H9 (cell line): Measurements from ENCODE around the gene MTTP. TPM values are rescaled to one million over a fixed set of nuclear protein-coding genes. Genes with fewer than 3 reads are reported as not detected.

ENCODE experiments used
- DNase-seq: peaks from one replicate; pipeline ENCODE4 v3.0.0-alpha.2; 2017
- H2AFZ ChIP-seq: one replicate; pipeline ENCODE4 v1.6.1; 2013; ENCODE audit warnings: mild to moderate bottlenecking, low read length, control low read depth, moderate library complexity
- H2AK5ac ChIP-seq: 2 replicates; pipeline ENCODE4 v1.6.1; 2013; ENCODE audit warnings: low read length, control low read depth, mixed read lengths; ENCODE audit not compliant: insufficient read length
- H2BK120ac ChIP-seq: one replicate; pipeline ENCODE4 v1.6.1; 2013; ENCODE audit warnings: low read depth, mild to moderate bottlenecking, low read length, control low read depth, inconsistent platforms; ENCODE audit not compliant: poor library complexity, severe bottlenecking
- H2BK12ac ChIP-seq: 2 replicates; pipeline ENCODE4 v1.6.1; 2013; ENCODE audit warnings: low read length, control low read depth, mixed read lengths, low read depth; ENCODE audit not compliant: insufficient read length
- H2BK15ac ChIP-seq: 2 replicates; pipeline ENCODE4 v1.6.1; 2013; ENCODE audit warnings: low read depth, low read length, control low read depth
- H2BK20ac ChIP-seq: one replicate; pipeline ENCODE4 v1.6.1; 2013; ENCODE audit warnings: low read depth, mild to moderate bottlenecking, low read length, control low read depth, inconsistent platforms; ENCODE audit not compliant: poor library complexity, severe bottlenecking
- H2BK5ac ChIP-seq: 2 replicates; pipeline ENCODE4 v1.6.1; 2013; ENCODE audit warnings: low read length, control low read depth, mixed read lengths; ENCODE audit not compliant: insufficient read length
- H3K14ac ChIP-seq: 2 replicates; pipeline ENCODE4 v1.6.1; 2013; ENCODE audit warnings: low read length, control low read depth; ENCODE audit not compliant: insufficient read depth
- H3K18ac ChIP-seq: 2 replicates; pipeline ENCODE4 v1.6.1; 2013; ENCODE audit warnings: low read depth, mild to moderate bottlenecking, mixed read lengths, low read length, control low read depth; ENCODE audit not compliant: insufficient read length
- H3K23ac ChIP-seq: 2 replicates; pipeline ENCODE4 v1.6.1; 2013; ENCODE audit warnings: low read length, control low read depth, mixed read lengths, low read depth; ENCODE audit not compliant: insufficient read length
- H3K23me2 ChIP-seq: 2 replicates; pipeline ENCODE4 v1.6.1; 2013; ENCODE audit warnings: low read depth, mild to moderate bottlenecking, mixed read lengths, low read length, control low read depth; ENCODE audit not compliant: insufficient read length, poor library complexity, severe bottlenecking
- H3K27ac ChIP-seq: 2 replicates; pipeline ENCODE4 v1.5.1; 2013; ENCODE audit warnings: low read length, control low read depth, mixed read lengths, low read depth; ENCODE audit not compliant: insufficient read length
- H3K27me3 ChIP-seq: 2 replicates; pipeline ENCODE4 v1.6.1; 2013; ENCODE audit warnings: low read length, control low read depth, inconsistent platforms; ENCODE audit not compliant: insufficient read depth
- H3K4ac ChIP-seq: 2 replicates; pipeline ENCODE4 v1.6.1; 2013; ENCODE audit warnings: low read depth, mild to moderate bottlenecking, control low read depth, inconsistent platforms, low read length, moderate library complexity
- H3K4me1 ChIP-seq: 2 replicates; pipeline ENCODE4 v1.6.1; 2013; ENCODE audit warnings: low read length, control low read depth, inconsistent platforms; ENCODE audit not compliant: insufficient read depth
- H3K4me2 ChIP-seq: 2 replicates; pipeline ENCODE4 v1.6.1; 2013; ENCODE audit warnings: low read length, control low read depth, mixed read lengths; ENCODE audit not compliant: insufficient read length, insufficient read depth
- H3K56ac ChIP-seq: 2 replicates; pipeline ENCODE4 v1.6.1; 2013; ENCODE audit warnings: low read depth, mild to moderate bottlenecking, mixed read lengths, low read length, control low read depth; ENCODE audit not compliant: insufficient read length
- H3K79me1 ChIP-seq: 2 replicates; pipeline ENCODE4 v1.6.1; 2013; ENCODE audit warnings: low read depth, mild to moderate bottlenecking, moderate library complexity, low read length, control low read depth, inconsistent platforms; ENCODE audit not compliant: insufficient read depth, poor library complexity, severe bottlenecking
- H3K79me2 ChIP-seq: 2 replicates; pipeline ENCODE4 v1.6.1; 2013; ENCODE audit warnings: low read length, control low read depth, inconsistent platforms; ENCODE audit not compliant: insufficient read depth
- H3K9ac ChIP-seq: 2 replicates; pipeline ENCODE4 v1.6.1; 2013; ENCODE audit warnings: low read length, control low read depth, mixed read lengths; ENCODE audit not compliant: insufficient read length; ENCODE audit errors: extremely low read depth
- H3K9me3 ChIP-seq: one replicate; pipeline ENCODE4 v1.6.1; 2013; ENCODE audit warnings: low read depth, low read length, inconsistent platforms; ENCODE audit not compliant: control insufficient read depth
- H3T11ph ChIP-seq: one replicate; pipeline ENCODE4 v1.6.1; 2013; ENCODE audit warnings: mild to moderate bottlenecking, low read length, control low read depth, inconsistent platforms
- H4K20me1 ChIP-seq: one replicate; pipeline ENCODE4 v1.6.1; 2013; ENCODE audit not compliant: control insufficient read depth, insufficient read length, insufficient read depth
- H4K5ac ChIP-seq: 2 replicates; pipeline ENCODE4 v1.6.1; 2013; ENCODE audit warnings: low read depth, mild to moderate bottlenecking, mixed read lengths, low read length, control low read depth; ENCODE audit not compliant: insufficient read length
- H4K8ac ChIP-seq: replicated peaks from 2 replicates; pipeline ENCODE4 v1.6.1; 2013; ENCODE audit warnings: low read length, control low read depth, mixed read lengths, low read depth; ENCODE audit not compliant: insufficient read length
- H4K91ac ChIP-seq: 2 replicates; pipeline ENCODE4 v1.6.1; 2013; ENCODE audit warnings: low read depth, mild to moderate bottlenecking, moderate library complexity, mixed read lengths, low read length, control low read depth; ENCODE audit not compliant: insufficient read length
- H3K27ac Mint-ChIP-seq, 3 experiments: 2 replicates in 2 of 3; 3 replicates in 1 of 3; pipeline ENCODE4 v1.8.0; 2020 to 2021; ENCODE audit warnings: mixed read lengths in 3 of 3, mild to moderate bottlenecking in 1 of 3, moderate library complexity in 1 of 3
- H3K27me3 Mint-ChIP-seq: 2 replicates; pipeline ENCODE4 v1.8.0; 2021; ENCODE audit warnings: low read depth, mild to moderate bottlenecking, moderate library complexity, mixed read lengths
- H3K36me3 Mint-ChIP-seq, 3 experiments: 2 replicates in 2 of 3; 3 replicates in 1 of 3; pipeline ENCODE4 v1.8.0; 2020 to 2021; ENCODE audit warnings: low read depth in 3 of 3, mixed read lengths in 3 of 3; ENCODE audit not compliant: insufficient read depth in 1 of 3
- H3K4me1 Mint-ChIP-seq, 2 experiments: 2 replicates each; pipeline ENCODE4 v1.8.0; 2020; ENCODE audit warnings: mixed read lengths in 2 of 2
- H3K4me3 Mint-ChIP-seq, 2 experiments: 2 replicates in 1 of 2; 3 replicates in 1 of 2; pipeline ENCODE4 v1.8.0; 2020 to 2021; ENCODE audit warnings: mild to moderate bottlenecking in 2 of 2, mixed read lengths in 2 of 2, moderate library complexity in 1 of 2
- H3K9me3 Mint-ChIP-seq, 2 experiments: 2 replicates in 1 of 2; 3 replicates in 1 of 2; pipeline ENCODE4 v1.8.0; 2020; ENCODE audit warnings: mild to moderate bottlenecking in 2 of 2, mixed read lengths in 2 of 2, moderate library complexity in 1 of 2
- WGBS: extraction: QIAGEN DNeasy Blood & Tissue Kit; methylation state at CpG from one replicate; pipeline ENCODE4 v1.1.7; 2013; ENCODE audit warnings: missing lambda C conversion rate, low lambda C conversion rate, mixed read lengths; ENCODE audit not compliant: insufficient read length; ENCODE audit errors: extremely low coverage; 5-methylcytosine and 5-hydroxymethylcytosine counted together
- total RNA-seq: library from RNA; stranded (reverse); gene quantifications from 2 replicates; pipeline ENCODE4 v1.2.1, GENCODE V29; 2021
- TF ChIP-seq, protein P1 (sequence below): fragments of 200-600 bp; sonication (generic); conservative IDR thresholded peaks from 3 replicates; pipeline ENCODE4 v1.8.0; 2021; ENCODE audit warnings: antibody characterized with exemption, mild to moderate bottlenecking

MTTP gene
- total RNA-seq, 1 experiment from 2014 or later: 0.46 TPM

DNA sequence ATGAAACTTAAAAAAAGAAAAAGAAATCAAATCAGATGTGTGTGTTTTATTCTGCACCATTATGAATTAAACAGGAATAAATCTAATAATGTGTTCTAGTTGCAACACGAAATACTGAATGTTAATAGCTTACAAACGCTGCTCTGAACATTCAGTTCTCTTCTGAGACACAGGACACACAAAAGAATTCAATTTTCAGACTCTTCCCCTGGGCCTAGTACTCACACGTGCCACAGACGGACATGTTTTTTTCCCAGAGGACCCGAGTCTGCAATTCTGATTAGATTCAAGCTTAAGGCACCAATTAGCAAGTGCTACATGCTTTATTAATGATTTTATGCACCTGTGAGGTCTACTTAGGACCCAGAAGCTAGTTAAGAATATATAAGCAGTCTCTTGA, 62.5 kb downstream of the MTTP start:
- Histone ChIP-seq H3K14ac (no peak overlapping the region), H3K4me1 (no peaks in the 10 kb centered on the region; the same call in 1 of the 2 replicates), H4K5ac (no peak overlapping the region), H3K23ac (no peak overlapping the region), H3K4me2 (no peak overlapping the region), H3K9me3 (no peaks in the 10 kb centered on the region), H3K79me1 (no peaks in the 10 kb centered on the region), H2BK15ac (no peak overlapping the region), H3K9ac (no peak overlapping the region), H3K56ac (no peak overlapping the region), H2BK120ac (no peak overlapping the region), H4K91ac (no peak overlapping the region), H2BK20ac (no peak overlapping the region), H2BK12ac (no peak overlapping the region), H3K27ac (no peak overlapping the region), H3K27me3 (no peaks in the 10 kb centered on the region), H4K8ac (no peak overlapping the region), H3K23me2 (no peaks in the 10 kb centered on the region), H4K20me1 (no peaks in the 10 kb centered on the region), H2AK5ac (no peak overlapping the region), H2AFZ (no peak overlapping the region), H2BK5ac (no peak overlapping the region), H3K4ac (no peak overlapping the region), H3T11ph (no peak overlapping the region), H3K79me2 (no peaks in the 10 kb centered on the region), H3K18ac (no peak overlapping the region)
- DNase-seq: no peak
- Mint-ChIP-seq H3K27ac (no peak overlapping the region), H3K4me1 (peaks cover 6 to 17% of the 10 kb centered on the region in 2 experiments), H3K36me3 (no peaks in the 10 kb centered on the region), H3K27me3 (peaks cover 2% of the 10 kb centered on the region; the same call in 1 of the 2 replicates), H3K9me3 (no peaks in the 10 kb centered on the region; a peak in 2 of 5 replicates), H3K4me3 (no peak overlapping the region)
- TF ChIP-seq, protein P1, sequence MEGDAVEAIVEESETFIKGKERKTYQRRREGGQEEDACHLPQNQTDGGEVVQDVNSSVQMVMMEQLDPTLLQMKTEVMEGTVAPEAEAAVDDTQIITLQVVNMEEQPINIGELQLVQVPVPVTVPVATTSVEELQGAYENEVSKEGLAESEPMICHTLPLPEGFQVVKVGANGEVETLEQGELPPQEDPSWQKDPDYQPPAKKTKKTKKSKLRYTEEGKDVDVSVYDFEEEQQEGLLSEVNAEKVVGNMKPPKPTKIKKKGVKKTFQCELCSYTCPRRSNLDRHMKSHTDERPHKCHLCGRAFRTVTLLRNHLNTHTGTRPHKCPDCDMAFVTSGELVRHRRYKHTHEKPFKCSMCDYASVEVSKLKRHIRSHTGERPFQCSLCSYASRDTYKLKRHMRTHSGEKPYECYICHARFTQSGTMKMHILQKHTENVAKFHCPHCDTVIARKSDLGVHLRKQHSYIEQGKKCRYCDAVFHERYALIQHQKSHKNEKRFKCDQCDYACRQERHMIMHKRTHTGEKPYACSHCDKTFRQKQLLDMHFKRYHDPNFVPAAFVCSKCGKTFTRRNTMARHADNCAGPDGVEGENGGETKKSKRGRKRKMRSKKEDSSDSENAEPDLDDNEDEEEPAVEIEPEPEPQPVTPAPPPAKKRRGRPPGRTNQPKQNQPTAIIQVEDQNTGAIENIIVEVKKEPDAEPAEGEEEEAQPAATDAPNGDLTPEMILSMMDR: no peak
- WGBS: no CpG with 5 or more reads among the region's 5 CpGs
